SK-N-SH (cell line): ENCODE measurements around the gene UBR3. TPM values are rescaled to one million over a fixed set of nuclear protein-coding genes. Genes with fewer than 3 reads are reported as not detected.

ENCODE experiments used
- CTCF ChIA-PET: fragments of 300-600, 350-600 bp; formaldehyde crosslinking; extraction: SDS; loops from one replicate; lab custom pipeline; 2021; lab: Yijun Ruan, JAX
- POLR2A ChIA-PET: fragments of 350-600 bp; sonication (Branson Sonifier 250); formaldehyde crosslinking; extraction: SDS; loops from one replicate; lab custom pipeline; 2020; ENCODE audit warnings: antibody characterized with exemption, inconsistent platforms; lab: Yijun Ruan, JAX
- DNase-seq: peaks from one replicate; pipeline ENCODE4 v3.0.0; 2012
- H2AFZ ChIP-seq: fragments of 200-600 bp; sonication (generic); 2 replicates; pipeline ENCODE4 v1.8.1; 2016; ENCODE audit warnings: antibody characterized with exemption, mild to moderate bottlenecking, low read depth
- H3F3A ChIP-seq: fragments of 200-600 bp; sonication (generic); replicated peaks from 2 replicates; pipeline ENCODE3; 2016; ENCODE audit warnings: antibody characterized with exemption, mild to moderate bottlenecking; ENCODE audit not compliant: insufficient read depth
- H3K27ac ChIP-seq, 2 experiments: fragments of 200-500 bp in 1 of 2; fragments of 200-600 bp in 1 of 2; sonication (Bioruptor generic) in 1 of 2; sonication (generic), shearing (Covaris generic) in 1 of 2; 2 replicates each; pipeline versions ENCODE4 v1.5.1 to v1.6.1; 2014 to 2016; ENCODE audit warnings: low read depth in 2 of 2, inconsistent platforms in 1 of 2, low read length in 1 of 2, mild to moderate bottlenecking in 1 of 2, mixed read lengths in 1 of 2
- H3K27me3 ChIP-seq: fragments of 200-600 bp; sonication (generic), shearing (Covaris generic); 2 replicates; pipeline ENCODE4 v1.6.1; 2016; ENCODE audit warnings: mixed run types; ENCODE audit not compliant: insufficient read depth
- H3K36me3 ChIP-seq, 2 experiments: fragments of 200-500 bp in 1 of 2; fragments of 200-600 bp in 1 of 2; sonication (Bioruptor generic) in 1 of 2; sonication (generic) in 1 of 2; replicated peaks in 1 of 2; 2 replicates each; pipeline versions ENCODE3 to v1.5.1; 2014 to 2016; ENCODE audit warnings: low read length in 1 of 2, mild to moderate bottlenecking in 1 of 2; ENCODE audit not compliant: insufficient read depth in 2 of 2, control insufficient read depth in 1 of 2
- H3K4me1 ChIP-seq, 2 experiments: fragments of 200-500 bp in 1 of 2; fragments of 200-600 bp in 1 of 2; sonication (Bioruptor generic) in 1 of 2; sonication (generic), shearing (Covaris generic) in 1 of 2; 2 replicates each; pipeline versions ENCODE4 v1.5.1 to v1.6.1; 2014 to 2016; ENCODE audit warnings: low read depth in 1 of 2, low read length in 1 of 2, mixed run types in 1 of 2; ENCODE audit not compliant: insufficient read depth in 2 of 2, control insufficient read depth in 1 of 2
- H3K4me2 ChIP-seq: fragments of 200-600 bp; sonication (generic), shearing (Covaris generic); 2 replicates; pipeline ENCODE4 v1.6.1; 2017; ENCODE audit warnings: mixed run types
- H3K4me3 ChIP-seq, 2 experiments: fragments of 200-500 bp in 1 of 2; fragments of 200-600 bp in 1 of 2; sonication (Bioruptor generic) in 1 of 2; sonication (generic), shearing (Covaris generic) in 1 of 2; 2 replicates each; pipeline versions ENCODE4 v1.5.1 to v1.8.1; 2014 to 2016; ENCODE audit warnings: low read depth in 2 of 2, inconsistent platforms in 1 of 2, low read length in 1 of 2, mild to moderate bottlenecking in 1 of 2, mixed read lengths in 1 of 2, moderate library complexity in 1 of 2
- H3K79me2 ChIP-seq: fragments of 200-600 bp; sonication (generic); 2 replicates; pipeline ENCODE4 v1.8.1; 2017; ENCODE audit warnings: mild to moderate bottlenecking; ENCODE audit not compliant: insufficient read depth
- H3K9ac ChIP-seq: fragments of 200-600 bp; sonication (generic); 2 replicates; pipeline ENCODE4 v1.6.1; 2017; ENCODE audit warnings: mixed run types
- H3K9me2 ChIP-seq: fragments of 200-600 bp; sonication (generic); 2 replicates; pipeline ENCODE4 v1.6.1; 2017; ENCODE audit warnings: mixed run types
- H3K9me3 ChIP-seq: fragments of 200-600 bp; sonication (generic); 2 replicates; pipeline ENCODE4 v1.6.1; 2017; ENCODE audit warnings: mixed run types, mild to moderate bottlenecking, moderate library complexity
- H4K20me1 ChIP-seq: fragments of 200-600 bp; sonication (generic); 2 replicates; pipeline ENCODE4 v1.6.1; 2017; ENCODE audit warnings: mild to moderate bottlenecking, mixed run types; ENCODE audit not compliant: insufficient read depth
- ELF1 ChIP-seq: IDR thresholded peaks from 2 replicates; pipeline ENCODE4 v1.4.0; 2012
- FOSL2 ChIP-seq: IDR thresholded peaks from 2 replicates; pipeline ENCODE4 v1.4.0; 2012; ENCODE audit warnings: low read depth, mild to moderate bottlenecking, moderate library complexity, borderline replicate concordance
- FOXM1 ChIP-seq: IDR thresholded peaks from 2 replicates; pipeline ENCODE4 v1.4.0; 2012; ENCODE audit warnings: low read depth, mild to moderate bottlenecking
- GABPA ChIP-seq: IDR thresholded peaks from 2 replicates; pipeline ENCODE4 v1.4.0; 2012; ENCODE audit warnings: low read depth, mild to moderate bottlenecking
- MEF2A ChIP-seq: IDR thresholded peaks from 2 replicates; pipeline ENCODE4 v1.4.0; 2012; ENCODE audit warnings: low read depth, borderline replicate concordance
- MXI1 ChIP-seq: IDR thresholded peaks from 2 replicates; pipeline ENCODE4 v1.6.1; 2012; ENCODE audit warnings: mild to moderate bottlenecking, low read depth, low read length, improper control_type of control experiment
- NFIC ChIP-seq: IDR thresholded peaks from 2 replicates; pipeline ENCODE4 v1.4.0; 2012; ENCODE audit warnings: borderline replicate concordance
- TCF12 ChIP-seq: IDR thresholded peaks from 2 replicates; pipeline ENCODE4 v1.4.0; 2012
- YY1 ChIP-seq: IDR thresholded peaks from 2 replicates; pipeline ENCODE4 v1.4.0; 2012; ENCODE audit warnings: low read depth, mild to moderate bottlenecking
- WGBS: methylation state at CpG from one replicate; pipeline ENCODE4 v1.1.6; 2017; ENCODE audit warnings: low lambda C conversion rate; 5-methylcytosine and 5-hydroxymethylcytosine counted together
- polyA plus RNA-seq, 3 experiments: library from polyadenylated mRNA; depleted of rRNA; stranded (reverse); fragments of >200 nt; gene quantifications; 2 replicates each; pipeline ENCODE4 v1.2.3, GENCODE V29; 2012
- TF ChIP-seq, protein P1 (sequence below): fragments of 200-600 bp; sonication (generic); IDR thresholded peaks from 2 replicates; pipeline ENCODE4 v1.6.1; 2017; ENCODE audit warnings: antibody characterized with exemption, mild to moderate bottlenecking, moderate library complexity
- TF ChIP-seq, protein P2 (sequence below): fragments of 150-350 bp; IDR thresholded peaks from 2 replicates; pipeline ENCODE4 v1.6.1; 2016; ENCODE audit warnings: mild to moderate bottlenecking, low read depth, low read length
- TF ChIP-seq, protein P3 (sequence below): IDR thresholded peaks from 2 replicates; pipeline ENCODE4 v1.4.0; 2012; ENCODE audit warnings: low read depth, borderline replicate concordance
- TF ChIP-seq, protein P4 (sequence below): IDR thresholded peaks from 2 replicates; pipeline ENCODE4 v1.4.0; 2012; ENCODE audit warnings: low read depth, borderline replicate concordance

Gene UBR3
- polyA plus RNA-seq, 1 of the 3 experiments (the other 2 are of a cell fraction), result 5.2 TPM

DNA sequence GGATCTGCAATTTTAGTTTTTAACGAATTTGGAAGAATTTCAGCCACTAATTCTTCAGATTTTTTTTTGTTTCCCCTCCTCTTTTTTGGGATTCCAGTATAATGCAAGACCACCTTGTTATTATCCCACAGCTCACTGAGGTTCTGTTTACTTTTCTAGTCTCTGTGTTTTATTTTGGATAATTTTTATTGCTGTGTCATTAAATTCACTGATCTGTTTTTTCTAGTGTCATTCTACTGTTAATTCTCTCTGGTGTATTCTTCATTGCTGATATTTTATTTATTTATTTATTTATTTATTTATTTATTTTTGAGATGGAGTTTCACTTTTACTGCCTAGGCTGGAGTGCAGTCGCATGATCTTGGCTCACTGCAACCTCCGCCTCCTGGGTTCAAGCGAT, 32.2 kb downstream of the UBR3 start:
- Histone ChIP-seq H4K20me1 (0 out of 2 replicates have a peak, but pooled peaks cover 6% of the 10 kb centered on the region), H3K9ac (no peak overlapping the region)
- CTCF ChIA-PET, result no interaction called here
- no peak for TF ChIP-seq NFIC
- TF ChIP-seq FOXM1, result no peak
- TF ChIP-seq ELF1, result no peak
- TF ChIP-seq, protein P1, sequence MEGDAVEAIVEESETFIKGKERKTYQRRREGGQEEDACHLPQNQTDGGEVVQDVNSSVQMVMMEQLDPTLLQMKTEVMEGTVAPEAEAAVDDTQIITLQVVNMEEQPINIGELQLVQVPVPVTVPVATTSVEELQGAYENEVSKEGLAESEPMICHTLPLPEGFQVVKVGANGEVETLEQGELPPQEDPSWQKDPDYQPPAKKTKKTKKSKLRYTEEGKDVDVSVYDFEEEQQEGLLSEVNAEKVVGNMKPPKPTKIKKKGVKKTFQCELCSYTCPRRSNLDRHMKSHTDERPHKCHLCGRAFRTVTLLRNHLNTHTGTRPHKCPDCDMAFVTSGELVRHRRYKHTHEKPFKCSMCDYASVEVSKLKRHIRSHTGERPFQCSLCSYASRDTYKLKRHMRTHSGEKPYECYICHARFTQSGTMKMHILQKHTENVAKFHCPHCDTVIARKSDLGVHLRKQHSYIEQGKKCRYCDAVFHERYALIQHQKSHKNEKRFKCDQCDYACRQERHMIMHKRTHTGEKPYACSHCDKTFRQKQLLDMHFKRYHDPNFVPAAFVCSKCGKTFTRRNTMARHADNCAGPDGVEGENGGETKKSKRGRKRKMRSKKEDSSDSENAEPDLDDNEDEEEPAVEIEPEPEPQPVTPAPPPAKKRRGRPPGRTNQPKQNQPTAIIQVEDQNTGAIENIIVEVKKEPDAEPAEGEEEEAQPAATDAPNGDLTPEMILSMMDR, result no peak
- no peak for TF ChIP-seq MEF2A
- TF ChIP-seq GABPA, result no peak
- TF ChIP-seq MXI1, result no peak
- TF ChIP-seq YY1, result no peak
- TF ChIP-seq, protein P2, sequence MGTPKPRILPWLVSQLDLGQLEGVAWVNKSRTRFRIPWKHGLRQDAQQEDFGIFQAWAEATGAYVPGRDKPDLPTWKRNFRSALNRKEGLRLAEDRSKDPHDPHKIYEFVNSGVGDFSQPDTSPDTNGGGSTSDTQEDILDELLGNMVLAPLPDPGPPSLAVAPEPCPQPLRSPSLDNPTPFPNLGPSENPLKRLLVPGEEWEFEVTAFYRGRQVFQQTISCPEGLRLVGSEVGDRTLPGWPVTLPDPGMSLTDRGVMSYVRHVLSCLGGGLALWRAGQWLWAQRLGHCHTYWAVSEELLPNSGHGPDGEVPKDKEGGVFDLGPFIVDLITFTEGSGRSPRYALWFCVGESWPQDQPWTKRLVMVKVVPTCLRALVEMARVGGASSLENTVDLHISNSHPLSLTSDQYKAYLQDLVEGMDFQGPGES, result no peak
- TF ChIP-seq, protein P3, sequence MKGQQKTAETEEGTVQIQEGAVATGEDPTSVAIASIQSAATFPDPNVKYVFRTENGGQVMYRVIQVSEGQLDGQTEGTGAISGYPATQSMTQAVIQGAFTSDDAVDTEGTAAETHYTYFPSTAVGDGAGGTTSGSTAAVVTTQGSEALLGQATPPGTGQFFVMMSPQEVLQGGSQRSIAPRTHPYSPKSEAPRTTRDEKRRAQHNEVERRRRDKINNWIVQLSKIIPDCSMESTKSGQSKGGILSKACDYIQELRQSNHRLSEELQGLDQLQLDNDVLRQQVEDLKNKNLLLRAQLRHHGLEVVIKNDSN, result no peak
- TF ChIP-seq TCF12, result no peak
- no peak for TF ChIP-seq FOSL2
- TF ChIP-seq, protein P4, sequence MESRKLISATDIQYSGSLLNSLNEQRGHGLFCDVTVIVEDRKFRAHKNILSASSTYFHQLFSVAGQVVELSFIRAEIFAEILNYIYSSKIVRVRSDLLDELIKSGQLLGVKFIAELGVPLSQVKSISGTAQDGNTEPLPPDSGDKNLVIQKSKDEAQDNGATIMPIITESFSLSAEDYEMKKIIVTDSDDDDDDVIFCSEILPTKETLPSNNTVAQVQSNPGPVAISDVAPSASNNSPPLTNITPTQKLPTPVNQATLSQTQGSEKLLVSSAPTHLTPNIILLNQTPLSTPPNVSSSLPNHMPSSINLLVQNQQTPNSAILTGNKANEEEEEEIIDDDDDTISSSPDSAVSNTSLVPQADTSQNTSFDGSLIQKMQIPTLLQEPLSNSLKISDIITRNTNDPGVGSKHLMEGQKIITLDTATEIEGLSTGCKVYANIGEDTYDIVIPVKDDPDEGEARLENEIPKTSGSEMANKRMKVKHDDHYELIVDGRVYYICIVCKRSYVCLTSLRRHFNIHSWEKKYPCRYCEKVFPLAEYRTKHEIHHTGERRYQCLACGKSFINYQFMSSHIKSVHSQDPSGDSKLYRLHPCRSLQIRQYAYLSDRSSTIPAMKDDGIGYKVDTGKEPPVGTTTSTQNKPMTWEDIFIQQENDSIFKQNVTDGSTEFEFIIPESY, result no peak
- TF ChIP-seq, all 33 proteins: peak for 0
- Histone ChIP-seq H3K4me1 (no peaks in the 10 kb centered on the region), H3K9me2 (no peaks in the 10 kb centered on the region), H3K9me3 (no peaks in the 10 kb centered on the region), H3K27ac (no peak overlapping the region), H3F3A (no peaks in the 10 kb centered on the region), H3K36me3 (peaks cover 0 to 5% of the 10 kb centered on the region in 2 experiments), H3K4me3 (no peak overlapping the region), H3K27me3 (no peaks in the 10 kb centered on the region), H3K79me2 (peaks cover 79% of the 10 kb centered on the region), H3K4me2 (no peak overlapping the region), H2AFZ (no peak overlapping the region)
- POLR2A ChIA-PET, result no interaction called here
- WGBS, result 98% methylated on average over 4 of the region's 4 CpGs
- no peak for DNase-seq
